ENCODE results near the gene ENDOV. TPM values are rescaled to one million over a fixed set of nuclear protein-coding genes. Genes with fewer than 3 reads are reported as not detected.

Gene ENDOV
- 10 to 100 TPM; 16.8 to 18.1 TPM for total RNA-seq

DNA sequence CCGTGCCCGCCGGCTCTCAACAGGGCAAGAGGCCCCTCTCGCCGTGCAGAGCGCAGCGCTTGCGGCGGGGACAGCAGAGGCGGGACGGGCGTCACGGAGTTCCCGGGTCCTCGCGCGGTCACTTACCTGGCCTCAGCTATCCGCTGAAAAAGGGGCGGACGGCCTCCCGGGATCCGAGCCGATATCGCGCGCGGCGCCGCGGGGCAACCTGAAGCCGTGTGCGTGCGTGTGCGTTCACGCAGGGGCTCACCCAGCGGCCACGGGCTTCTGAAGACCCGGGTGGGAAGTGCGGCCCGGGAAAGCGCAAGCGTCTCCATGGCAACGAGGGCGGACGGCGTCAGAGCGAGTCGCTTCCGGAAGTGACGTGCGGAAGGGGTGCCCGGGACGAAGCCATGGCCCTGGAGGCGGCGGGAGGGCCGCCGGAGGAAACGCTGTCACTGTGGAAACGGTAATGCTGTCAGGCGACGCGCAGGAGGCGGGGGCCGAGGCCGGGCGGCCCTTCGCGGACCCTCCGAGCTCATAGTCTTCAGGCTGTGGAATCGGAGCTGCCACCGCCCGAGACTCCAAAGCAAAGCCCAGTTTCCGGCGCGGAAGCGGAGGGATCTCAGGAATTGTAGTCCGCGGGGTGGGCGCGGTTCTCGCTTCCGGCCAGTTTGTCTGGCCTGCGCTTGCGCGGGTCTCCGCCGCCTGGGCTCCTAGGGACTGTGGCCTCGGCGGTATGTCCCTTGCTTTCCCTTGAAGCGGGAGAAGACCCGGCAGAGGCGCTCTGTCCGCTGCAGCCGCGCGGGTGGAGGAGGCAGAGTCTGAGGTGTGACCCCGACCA is at the start of gene ENDOV:
Gene ENDOV, plus strand, starts transcription at position 365 of the 823 bp plus-strand sequence. Its CDS starts 28 bp downstream, at position 393.
- Mint-ChIP-seq H3K4me3 (peak within 1 kb of the TSS; percentile 81), H3K27me3 (peaks cover 10% of the 10 kb centered on the region), H3K27ac (peak within 1 kb of the TSS; percentile 83), H3K4me1 (ENCODE audit: low read depth) (peaks cover 22% of the 10 kb centered on the region), H3K36me3 (ENCODE audit: low read depth) (peaks cover 2% of the 10 kb centered on the region), H3K9me3 (no peaks in the 10 kb centered on the region)
- ATAC-seq (peak; percentile 94), DNase-seq (peak; percentile 93)
- TF ChIP-seq, protein P1, sequence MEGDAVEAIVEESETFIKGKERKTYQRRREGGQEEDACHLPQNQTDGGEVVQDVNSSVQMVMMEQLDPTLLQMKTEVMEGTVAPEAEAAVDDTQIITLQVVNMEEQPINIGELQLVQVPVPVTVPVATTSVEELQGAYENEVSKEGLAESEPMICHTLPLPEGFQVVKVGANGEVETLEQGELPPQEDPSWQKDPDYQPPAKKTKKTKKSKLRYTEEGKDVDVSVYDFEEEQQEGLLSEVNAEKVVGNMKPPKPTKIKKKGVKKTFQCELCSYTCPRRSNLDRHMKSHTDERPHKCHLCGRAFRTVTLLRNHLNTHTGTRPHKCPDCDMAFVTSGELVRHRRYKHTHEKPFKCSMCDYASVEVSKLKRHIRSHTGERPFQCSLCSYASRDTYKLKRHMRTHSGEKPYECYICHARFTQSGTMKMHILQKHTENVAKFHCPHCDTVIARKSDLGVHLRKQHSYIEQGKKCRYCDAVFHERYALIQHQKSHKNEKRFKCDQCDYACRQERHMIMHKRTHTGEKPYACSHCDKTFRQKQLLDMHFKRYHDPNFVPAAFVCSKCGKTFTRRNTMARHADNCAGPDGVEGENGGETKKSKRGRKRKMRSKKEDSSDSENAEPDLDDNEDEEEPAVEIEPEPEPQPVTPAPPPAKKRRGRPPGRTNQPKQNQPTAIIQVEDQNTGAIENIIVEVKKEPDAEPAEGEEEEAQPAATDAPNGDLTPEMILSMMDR (IDR thresholded peaks at IDR 0.05), result no peak
- intact Hi-C loops (cut with micrococcal nuclease), result no loop called here
- CTCF ChIA-PET, result interaction anchor here (0.7 to 1.8 kb wide), 3 partner anchors 9 to 313 kb away, joined by 3 to 5 read pairs (median 4); partner anchors contain the start of gene GAA
- POLR2A ChIA-PET, result interaction anchor here (0.8 to 1.4 kb wide), 4 partner anchors 10 to 414 kb away, joined by 3 to 4 read pairs (median 3); partner anchors contain the start of gene GAA

- Mint-ChIP-seq H3K36me3 (ENCODE audit: low read depth) (peaks cover 68% of the 10 kb centered on the region), H3K9me3 (peaks cover 1% of the 10 kb centered on the region), H3K27ac (no peak overlapping the region), H3K27me3 (no peaks in the 10 kb centered on the region), H3K4me1 (ENCODE audit: low read depth) (no peaks in the 10 kb centered on the region), H3K4me3 (no peak overlapping the region)
- ChIA-PET POLR2A (no interaction called here), CTCF (no interaction called here)
- intact Hi-C loops (cut with micrococcal nuclease), result no loop called here
- TF ChIP-seq, protein P1 (IDR thresholded peaks at IDR 0.05), result no peak
- ATAC-seq, result no peak
- no peak for DNase-seq
Observed at GRCh38 chr17:80365983-80366382, 49.0 kb upstream of the ENDOV start.

- Mint-ChIP-seq H3K27ac (no peak overlapping the region), H3K9me3 (no peaks in the 10 kb centered on the region), H3K27me3 (no peaks in the 10 kb centered on the region), H3K4me1 (ENCODE audit: low read depth) (no peaks in the 10 kb centered on the region), H3K36me3 (ENCODE audit: low read depth) (peaks cover 67% of the 10 kb centered on the region), H3K4me3 (no peak overlapping the region)
- DNase-seq (no peak), ATAC-seq (no peak)
- intact Hi-C loops (cut with micrococcal nuclease), result no loop called here
- TF ChIP-seq, protein P1 (IDR thresholded peaks at IDR 0.05), result no peak
- ChIA-PET CTCF (no interaction called here), POLR2A (no interaction called here)
Observed at GRCh38 chr17:80367503-80367902, 47.5 kb upstream of the ENDOV start.

DNA sequence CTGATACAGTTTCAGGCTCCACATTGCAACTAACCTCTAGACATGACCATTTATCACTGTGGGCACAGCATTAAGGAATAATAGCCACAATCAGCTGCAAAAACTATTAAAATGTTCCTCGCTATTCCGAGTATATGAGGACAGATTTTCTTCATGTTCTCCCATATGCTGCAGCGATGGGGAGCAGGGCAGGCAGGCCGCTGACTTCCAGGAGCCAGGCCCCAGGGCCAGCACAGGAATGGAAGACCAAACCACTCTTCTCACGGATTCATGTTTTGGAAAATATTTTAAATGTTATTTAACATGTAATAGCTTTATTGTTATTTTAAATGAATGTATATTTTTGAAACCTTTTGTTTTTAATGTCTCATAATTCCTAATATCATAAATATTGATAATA is 43.8 kb upstream of the ENDOV start:
- Mint-ChIP-seq H3K9me3 (no peaks in the 10 kb centered on the region), H3K4me3 (no peak overlapping the region), H3K27me3 (no peaks in the 10 kb centered on the region), H3K4me1 (ENCODE audit: low read depth) (no peaks in the 10 kb centered on the region), H3K27ac (no peak overlapping the region), H3K36me3 (ENCODE audit: low read depth) (peaks cover 62% of the 10 kb centered on the region)
- DNase-seq (no peak), ATAC-seq (no peak)
- ChIA-PET CTCF (interaction anchor here (1.2 to 1.3 kb wide), 2 partner anchors 11 to 270 kb away, joined by 3 to 4 read pairs; partner anchors contain the start of gene GAA), POLR2A (no interaction called here)
- TF ChIP-seq, protein P1 (IDR thresholded peaks at IDR 0.05), result no peak
- intact Hi-C loops (cut with micrococcal nuclease), result no loop called here

GRCh38 chr17:80372456-80372855 is 42.5 kb upstream of the ENDOV start:
- intact Hi-C loops (cut with micrococcal nuclease), result no loop called here
- Mint-ChIP-seq H3K4me3 (no peak overlapping the region), H3K27ac (peak overlapping the region; percentile 7), H3K4me1 (ENCODE audit: low read depth) (no peaks in the 10 kb centered on the region), H3K36me3 (ENCODE audit: low read depth) (peaks cover 66% of the 10 kb centered on the region), H3K9me3 (no peaks in the 10 kb centered on the region), H3K27me3 (no peaks in the 10 kb centered on the region)
- CTCF ChIA-PET, result no interaction called here
- POLR2A ChIA-PET, result no interaction called here
- TF ChIP-seq, protein P1 (IDR thresholded peaks at IDR 0.05), result no peak
- no peak for ATAC-seq
- no peak for DNase-seq

All from activated CD8-positive, alpha-beta T cell treated with anti-CD3 and anti-CD28 coated beads for 36 hours (primary cell).